Stimulated activated naive CD4-positive, alpha-beta T cell (primary cell): ENCODE data around the gene C1QTNF5.

Source experiments
- DNase-seq, 6 experiments: peaks; one replicate each; lab custom pipeline; 2025; lab: John Stamatoyannopoulos, UW

C1QTNF5 gene

GRCh38 chr11:119295178-119295577, 45.5 kb downstream of the C1QTNF5 start:
- DNase-seq: no peak

GRCh38 chr11:119293461-119293860, 47.2 kb downstream of the C1QTNF5 start:
- DNase-seq: no peak

GRCh38 chr11:119290894-119291497, 49.7 kb downstream of the C1QTNF5 start:
- no peak for DNase-seq
